Mucosa of stomach (tissue), 1 donor: ENCODE results near the gene B3GALT5.

Experiments
- H3K27me3 ChIP-seq: one replicate; pipeline ENCODE4 v1.7.0; 2013; ENCODE audit warnings: mild to moderate bottlenecking, low read length; ENCODE audit not compliant: control insufficient read depth, insufficient read depth
- H3K36me3 ChIP-seq: one replicate; pipeline ENCODE4 v1.7.0; 2013; ENCODE audit warnings: low read length; ENCODE audit not compliant: control insufficient read depth, insufficient read depth
- H3K4me1 ChIP-seq: one replicate; pipeline ENCODE4 v1.7.0; 2013; ENCODE audit warnings: mild to moderate bottlenecking, low read length; ENCODE audit not compliant: control insufficient read depth, insufficient read depth
- H3K4me3 ChIP-seq: one replicate; pipeline ENCODE4 v1.7.0; 2013; ENCODE audit warnings: low read length
- H3K9ac ChIP-seq: one replicate; pipeline ENCODE4 v1.7.0; 2013; ENCODE audit warnings: mild to moderate bottlenecking, low read length, moderate library complexity
- H3K9me3 ChIP-seq: one replicate; pipeline ENCODE4 v1.7.0; 2013; ENCODE audit warnings: mild to moderate bottlenecking, low read length, moderate library complexity; ENCODE audit not compliant: control insufficient read depth
- donor health status: Pancreatic carcinoma.

B3GALT5 gene

DNA sequence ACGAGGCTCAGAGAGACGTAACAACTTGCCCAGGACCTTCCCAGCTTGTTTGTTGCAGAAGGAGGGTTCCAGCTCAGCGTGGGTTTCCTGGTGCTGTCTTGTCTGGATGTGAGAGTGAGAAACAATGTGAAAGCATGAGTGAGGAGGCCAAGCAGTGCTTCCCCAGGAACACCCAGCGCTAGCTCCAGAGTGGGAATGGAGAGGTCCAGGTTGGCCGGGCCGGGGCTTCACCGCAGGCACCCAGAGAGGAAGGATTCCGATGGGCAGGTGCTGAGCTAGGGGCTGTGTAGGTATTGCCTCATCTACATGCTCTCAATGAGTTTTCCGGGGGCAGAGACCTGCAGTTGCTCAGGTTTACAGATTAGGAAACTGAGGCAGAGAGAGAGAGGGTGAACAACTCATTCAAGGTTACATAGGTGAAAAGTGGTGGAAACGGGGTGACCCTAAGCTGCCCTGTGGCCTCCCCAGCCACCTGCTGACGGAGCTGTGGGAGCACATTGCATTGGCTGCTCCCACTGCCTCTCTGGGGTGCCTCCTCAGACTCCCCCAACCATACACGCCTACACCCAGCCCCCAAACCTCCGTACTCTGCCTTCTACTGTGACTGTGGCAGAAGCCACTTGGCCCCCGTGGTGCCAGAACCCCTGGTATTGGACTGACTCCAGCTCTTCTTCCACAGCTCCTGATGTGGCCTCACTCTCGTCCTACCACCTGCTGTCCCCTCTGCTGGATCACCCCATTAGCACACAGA lies 51.2 kb downstream of the B3GALT5 start:
- Histone ChIP-seq H3K4me1 (peaks cover 37% of the 10 kb centered on the region), H3K9me3 (no peaks in the 10 kb centered on the region), H3K36me3 (no peaks in the 10 kb centered on the region), H3K9ac (no peak overlapping the region), H3K4me3 (no peak overlapping the region), H3K27me3 (no peaks in the 10 kb centered on the region)

DNA sequence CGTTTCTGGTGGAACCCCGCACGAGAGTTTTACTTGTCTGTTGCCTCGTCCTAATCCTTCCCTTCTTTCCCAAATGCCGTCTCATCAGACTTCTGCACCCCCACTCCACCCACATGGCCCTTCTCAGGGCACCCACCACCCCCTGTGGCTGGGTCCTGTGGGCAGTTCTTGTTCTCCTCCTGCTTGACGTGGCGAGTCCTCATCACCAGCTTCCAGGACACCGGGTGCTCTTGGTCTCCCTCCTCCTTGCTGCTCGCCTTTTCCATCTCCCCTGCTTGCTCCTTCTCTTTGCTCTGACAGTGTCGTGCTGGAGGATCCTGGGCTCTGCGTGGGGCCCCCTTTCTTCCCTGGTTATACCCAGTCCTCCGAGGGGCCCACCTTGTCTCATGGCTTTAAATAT lies 51.8 kb downstream of the B3GALT5 start:
- peaks cover 37% of the 10 kb centered on the region for H3K4me1 ChIP-seq
- H3K36me3 ChIP-seq = no peaks in the 10 kb centered on the region
- no peak overlapping the region for H3K9ac ChIP-seq
- H3K9me3 ChIP-seq = no peaks in the 10 kb centered on the region
- H3K4me3 ChIP-seq = no peak overlapping the region
- no peaks in the 10 kb centered on the region for H3K27me3 ChIP-seq

DNA sequence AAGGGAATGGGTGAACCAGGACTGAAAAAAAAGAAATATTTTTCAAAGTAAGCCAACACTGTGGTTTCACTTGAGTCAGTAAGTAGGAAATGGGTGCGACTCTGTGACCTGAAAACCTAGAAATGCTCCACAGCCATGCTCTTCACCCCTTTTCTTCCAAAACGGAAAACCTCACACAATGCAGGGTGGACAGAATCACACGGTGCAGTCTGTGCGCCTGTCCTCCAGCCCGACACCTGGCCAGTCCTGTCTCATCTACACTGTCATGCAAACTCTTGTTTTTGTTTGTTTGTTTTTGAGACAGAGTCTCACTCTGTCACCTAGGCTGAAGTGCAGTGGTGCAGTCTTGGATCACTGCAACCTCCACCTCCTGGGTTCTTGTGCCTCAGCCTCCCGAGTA lies 53.3 kb downstream of the B3GALT5 start:
- H3K9ac ChIP-seq = no peak overlapping the region
- H3K4me1 ChIP-seq = peaks cover 37% of the 10 kb centered on the region
- H3K9me3 ChIP-seq = no peaks in the 10 kb centered on the region
- H3K4me3 ChIP-seq = no peak overlapping the region
- no peaks in the 10 kb centered on the region for H3K27me3 ChIP-seq
- H3K36me3 ChIP-seq = no peaks in the 10 kb centered on the region

DNA sequence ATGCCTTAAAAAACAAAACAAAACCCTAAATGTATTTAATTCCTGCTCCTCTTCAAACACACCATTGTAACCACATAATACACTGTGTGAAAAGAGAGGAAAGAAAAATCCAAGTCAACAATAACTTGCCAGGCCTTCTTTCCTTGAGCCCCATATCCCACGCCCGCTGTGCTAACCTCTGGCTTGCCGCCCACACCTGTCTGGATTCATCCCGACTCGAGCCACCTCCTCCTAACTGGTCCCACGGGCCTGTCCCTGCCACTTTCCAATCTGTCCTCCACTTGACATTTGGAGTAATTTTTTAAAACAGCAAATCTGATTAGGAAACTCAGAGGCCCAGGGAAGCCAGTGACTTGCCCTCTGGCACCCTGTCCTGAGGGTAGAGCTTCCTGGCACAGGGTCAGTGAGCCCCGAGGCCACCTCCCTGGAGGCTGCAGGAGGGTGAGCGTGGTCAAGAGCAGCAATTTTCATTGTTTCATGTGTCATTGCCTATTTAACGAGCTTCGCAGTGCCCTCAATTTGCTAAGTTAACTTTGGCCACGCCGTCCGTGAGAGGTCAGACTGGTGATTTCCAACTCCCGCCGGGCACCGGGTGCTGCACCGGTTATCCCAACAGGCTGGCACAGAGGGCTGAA lies 54.1 kb downstream of the B3GALT5 start:
- no peaks in the 10 kb centered on the region for H3K27me3 ChIP-seq
- no peaks in the 10 kb centered on the region for H3K36me3 ChIP-seq
- H3K4me1 ChIP-seq = peaks cover 33% of the 10 kb centered on the region
- H3K9ac ChIP-seq = no peak overlapping the region
- H3K4me3 ChIP-seq = no peak overlapping the region
- no peaks in the 10 kb centered on the region for H3K9me3 ChIP-seq

DNA sequence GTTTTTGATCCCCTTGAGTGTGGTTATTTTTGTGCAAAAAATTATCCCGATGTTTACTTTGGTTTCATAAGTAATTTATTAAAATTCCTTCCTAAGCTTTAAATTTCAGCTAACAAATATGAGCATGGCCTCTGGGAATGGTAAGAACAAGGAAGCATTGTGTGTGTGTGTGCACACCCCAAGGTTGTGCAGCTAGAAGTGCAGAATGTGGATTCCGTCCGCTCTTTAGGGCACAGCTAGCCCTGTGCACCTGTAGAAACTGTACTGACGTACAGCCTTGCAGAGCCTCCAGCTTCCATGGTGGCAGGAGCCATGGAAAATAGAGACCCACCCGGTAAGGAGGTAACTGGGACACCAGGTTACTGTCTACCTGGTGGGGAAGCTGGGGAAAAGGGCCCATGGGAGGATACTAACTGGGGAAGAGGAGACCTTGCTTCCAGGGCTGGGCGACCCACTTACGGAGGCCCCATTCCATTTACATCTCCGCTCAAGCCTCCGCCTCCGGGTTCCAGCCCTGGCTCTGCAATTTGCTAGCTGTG lies 54.7 kb downstream of the B3GALT5 start:
- Histone ChIP-seq H3K4me3 (no peak overlapping the region), H3K9me3 (no peaks in the 10 kb centered on the region), H3K27me3 (no peaks in the 10 kb centered on the region), H3K36me3 (no peaks in the 10 kb centered on the region), H3K4me1 (peaks cover 33% of the 10 kb centered on the region), H3K9ac (no peak overlapping the region)

DNA sequence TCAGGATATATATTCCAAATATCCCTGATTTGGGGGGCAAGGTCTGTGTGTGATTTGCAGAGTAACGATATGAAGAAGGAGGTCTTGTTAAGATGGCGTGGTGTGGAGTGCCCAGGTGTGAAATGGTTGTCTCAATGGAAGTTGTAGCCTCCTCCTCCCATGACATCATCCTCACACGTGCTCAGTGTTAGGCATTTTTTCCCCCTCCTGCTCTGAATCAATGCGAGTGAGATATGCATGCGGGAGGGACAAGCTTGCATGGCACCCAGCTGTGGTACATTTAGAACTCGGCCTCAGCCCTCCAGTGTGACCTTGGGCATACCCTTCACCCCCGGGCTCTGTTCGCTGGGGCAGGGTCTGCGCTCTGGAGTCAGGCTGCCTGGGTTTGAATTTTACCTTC lies 55.6 kb downstream of the B3GALT5 start:
- H3K36me3 ChIP-seq = no peaks in the 10 kb centered on the region
- no peak overlapping the region for H3K9ac ChIP-seq
- H3K4me3 ChIP-seq = no peak overlapping the region
- H3K9me3 ChIP-seq = no peaks in the 10 kb centered on the region
- no peaks in the 10 kb centered on the region for H3K27me3 ChIP-seq
- peaks cover 35% of the 10 kb centered on the region for H3K4me1 ChIP-seq

DNA sequence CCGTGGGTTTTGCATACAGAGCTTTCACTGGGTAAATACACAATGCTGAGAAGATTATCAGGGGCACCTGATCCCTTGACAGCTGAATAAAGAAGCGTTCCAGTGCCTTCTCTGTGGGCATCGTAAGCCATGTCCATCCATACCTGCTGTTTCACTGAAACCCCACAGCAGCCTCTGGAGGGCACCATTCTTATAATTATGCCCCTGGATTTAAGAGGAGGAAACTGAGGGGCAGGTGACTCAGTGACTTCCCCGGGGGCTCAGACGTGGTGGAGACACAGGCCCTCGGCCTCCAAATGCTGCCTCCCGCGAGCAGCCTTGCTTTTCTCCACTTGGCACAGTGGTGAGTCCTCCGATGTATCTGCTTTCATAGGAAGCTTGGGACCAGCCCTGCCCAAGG lies 56.7 kb downstream of the B3GALT5 start:
- Histone ChIP-seq H3K4me3 (no peak overlapping the region), H3K36me3 (no peaks in the 10 kb centered on the region), H3K4me1 (peaks cover 46% of the 10 kb centered on the region), H3K9me3 (no peaks in the 10 kb centered on the region), H3K27me3 (no peaks in the 10 kb centered on the region), H3K9ac (no peak overlapping the region)

DNA sequence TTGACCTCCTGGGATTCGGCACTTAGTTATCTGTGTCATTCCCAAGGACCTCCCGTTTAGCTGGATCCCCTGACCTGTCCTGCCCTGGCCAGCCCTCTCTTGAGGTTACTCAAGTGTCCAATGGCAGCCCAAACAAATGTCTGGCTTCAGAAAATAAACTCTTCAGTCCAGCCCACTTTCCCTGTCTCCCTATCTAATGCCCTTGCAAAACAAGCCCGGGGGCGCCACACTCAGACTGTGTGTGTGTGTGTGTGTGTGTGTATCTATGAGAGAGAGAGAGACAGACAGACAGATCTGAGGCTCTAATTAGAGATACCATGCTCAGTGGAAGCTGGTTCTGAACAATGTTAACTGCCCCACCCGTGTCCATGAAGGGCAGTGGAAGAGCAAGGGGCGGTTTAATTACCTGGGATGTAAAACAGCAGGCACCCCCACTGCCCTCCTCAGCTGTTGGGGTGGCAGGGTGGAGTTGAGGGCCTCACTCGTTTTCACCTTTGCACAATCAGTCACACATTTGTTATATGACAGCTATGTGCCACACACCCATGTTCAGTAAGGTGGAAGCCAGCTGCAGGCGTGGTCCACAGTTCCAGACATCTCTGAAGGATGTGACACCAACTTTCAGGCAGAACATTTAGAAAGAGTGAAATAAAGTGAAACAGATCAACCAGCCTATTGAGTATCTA lies 57.4 kb downstream of the B3GALT5 start:
- Histone ChIP-seq H3K4me3 (no peak overlapping the region), H3K4me1 (peaks cover 51% of the 10 kb centered on the region), H3K9me3 (no peaks in the 10 kb centered on the region), H3K27me3 (no peaks in the 10 kb centered on the region), H3K36me3 (no peaks in the 10 kb centered on the region), H3K9ac (no peak overlapping the region)

DNA sequence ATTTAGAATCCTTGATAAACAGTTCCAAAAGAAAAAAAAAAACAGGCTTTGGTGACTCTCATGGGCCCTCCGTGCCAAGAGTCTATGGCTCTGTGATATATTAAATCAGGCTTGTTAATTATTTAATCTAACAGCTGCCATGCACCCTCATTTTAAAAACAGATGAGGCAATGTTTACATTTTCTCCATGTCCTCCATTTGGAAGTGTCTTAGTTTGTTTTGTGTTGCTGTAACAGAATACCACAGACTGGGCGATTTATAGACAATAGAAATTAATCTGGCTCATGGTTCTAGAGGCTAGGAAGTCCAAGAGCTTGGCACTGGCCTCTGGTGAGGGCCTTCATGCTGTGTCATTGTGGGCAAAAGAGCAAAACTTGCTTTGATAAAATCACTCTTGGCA lies 58.0 kb downstream of the B3GALT5 start:
- Histone ChIP-seq H3K9me3 (no peaks in the 10 kb centered on the region), H3K4me3 (no peak overlapping the region), H3K36me3 (no peaks in the 10 kb centered on the region), H3K27me3 (no peaks in the 10 kb centered on the region), H3K4me1 (peaks cover 55% of the 10 kb centered on the region), H3K9ac (no peak overlapping the region)

DNA sequence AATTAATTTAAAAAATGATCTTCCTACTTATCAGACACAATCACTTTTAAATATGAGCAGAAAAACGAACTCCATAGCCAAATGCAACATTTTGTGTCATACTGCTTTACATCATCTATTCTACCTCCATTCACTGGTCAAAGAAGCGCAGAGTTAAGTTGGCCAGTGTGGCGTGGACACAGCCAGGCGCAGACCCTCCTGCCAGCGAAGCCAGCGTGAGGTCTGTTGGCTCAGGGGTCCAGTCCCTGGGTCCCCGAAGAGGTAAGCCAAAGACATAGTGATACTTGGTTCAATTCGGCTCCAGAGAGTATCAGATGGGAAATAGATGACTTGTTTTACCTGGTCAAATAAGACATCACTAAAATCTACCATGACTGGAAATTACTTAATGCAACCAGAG lies 59.2 kb downstream of the B3GALT5 start:
- no peaks in the 10 kb centered on the region for H3K27me3 ChIP-seq
- H3K4me1 ChIP-seq = peaks cover 42% of the 10 kb centered on the region
- no peak overlapping the region for H3K4me3 ChIP-seq
- H3K9me3 ChIP-seq = no peaks in the 10 kb centered on the region
- no peaks in the 10 kb centered on the region for H3K36me3 ChIP-seq
- H3K9ac ChIP-seq = no peak overlapping the region

DNA sequence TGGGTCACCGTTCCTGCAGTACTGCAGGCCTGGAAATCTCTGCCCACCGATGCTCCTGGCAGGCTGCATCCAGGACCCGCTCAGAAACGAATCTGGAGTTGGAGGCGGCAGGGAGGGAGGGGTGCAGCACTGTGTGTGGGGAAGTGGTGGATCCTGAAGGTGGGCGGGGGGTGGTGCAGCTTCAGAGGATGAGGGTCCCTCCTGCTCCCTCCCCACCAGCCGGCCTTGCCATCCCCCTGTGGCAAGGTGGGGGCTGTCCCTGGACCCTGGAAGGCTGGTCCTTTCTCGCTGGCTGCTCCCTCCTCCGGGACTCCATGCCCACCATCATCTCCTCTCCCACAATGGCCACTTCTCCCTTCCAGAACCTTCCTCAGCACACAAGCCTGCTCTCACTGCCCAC lies 60.4 kb downstream of the B3GALT5 start:
- H3K9me3 ChIP-seq = no peaks in the 10 kb centered on the region
- H3K27me3 ChIP-seq = no peaks in the 10 kb centered on the region

DNA sequence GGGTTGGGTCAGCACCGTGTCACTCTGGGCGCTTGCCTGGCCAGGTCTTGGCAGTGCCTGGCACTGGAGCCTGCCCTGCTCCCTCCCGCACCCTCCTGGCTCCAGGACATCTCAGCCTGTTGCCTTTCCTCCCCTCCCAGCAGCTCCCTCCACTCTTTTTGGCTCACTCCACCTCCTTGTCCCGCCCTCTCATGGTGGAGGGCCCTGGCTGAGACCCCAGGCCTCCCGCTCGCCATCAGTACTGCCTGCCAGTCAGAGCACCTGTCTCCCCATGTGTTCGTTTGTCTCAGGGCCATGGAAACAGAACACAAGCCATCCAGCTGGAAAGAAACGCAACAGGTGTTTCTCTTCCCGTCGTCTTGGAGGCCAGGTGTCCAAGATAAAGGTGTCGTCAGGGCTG lies 61.0 kb downstream of the B3GALT5 start:
- Histone ChIP-seq H3K9me3 (no peaks in the 10 kb centered on the region), H3K4me1 (peaks cover 41% of the 10 kb centered on the region), H3K36me3 (no peaks in the 10 kb centered on the region), H3K27me3 (no peaks in the 10 kb centered on the region), H3K9ac (no peak overlapping the region), H3K4me3 (no peak overlapping the region)

More for the DNA sequence above, 60.4 kb downstream of the B3GALT5 start:
- H3K36me3 ChIP-seq = no peaks in the 10 kb centered on the region
- peaks cover 41% of the 10 kb centered on the region for H3K4me1 ChIP-seq
- no peak overlapping the region for H3K9ac ChIP-seq
- no peak overlapping the region for H3K4me3 ChIP-seq
